Lung (tissue), 12 donors: Measurements from ENCODE around the gene MAMDC4. TPM values are rescaled to one million over a fixed set of nuclear protein-coding genes. Genes with fewer than 3 reads are reported as not detected.
A peak's percentile ranks its signal among the peaks of the same experiment; 100 is the strongest.

Experiments used
- ATAC-seq: fragments of 200-7000 bp; cut with Tn5 transposase; one replicate; pipeline ENCODE4 v1.9.1; 2020; ENCODE audit warnings: moderate number of reproducible peaks; ENCODE audit not compliant: insufficient read depth, low FRiP score
- DNase-seq, 3 donors: peaks; one replicate each; pipeline ENCODE4 v3.0.0-alpha.2; 2013 to 2017
- H3K27ac ChIP-seq, 2 donors: one replicate each; pipeline ENCODE4 v1.5.1; 2013; ENCODE audit warnings: mild to moderate bottlenecking in 2 of 2, moderate library complexity in 2 of 2, control low read depth in 1 of 2, inconsistent platforms in 1 of 2, low read depth in 1 of 2, low read length in 1 of 2
- H3K27me3 ChIP-seq, 3 donors: one replicate each; pipeline ENCODE4 v1.5.1; 2013; ENCODE audit warnings: low read length in 2 of 3; ENCODE audit not compliant: control insufficient read depth in 3 of 3, insufficient read depth in 3 of 3
- H3K36me3 ChIP-seq, 4 donors: one replicate each; pipeline ENCODE4 v1.5.1; 2013; ENCODE audit warnings: low read length in 4 of 4, mild to moderate bottlenecking in 1 of 4, moderate library complexity in 1 of 4; ENCODE audit not compliant: control insufficient read depth in 4 of 4, insufficient read depth in 4 of 4
- H3K4me1 ChIP-seq, 5 donors: one replicate each; pipeline ENCODE4 v1.5.1; 2013; ENCODE audit warnings: low read length in 5 of 5, mild to moderate bottlenecking in 2 of 5, moderate library complexity in 1 of 5; ENCODE audit not compliant: control insufficient read depth in 5 of 5, insufficient read depth in 5 of 5
- H3K4me3 ChIP-seq: one replicate; pipeline ENCODE4 v1.5.1; 2013; ENCODE audit warnings: mild to moderate bottlenecking, control low read depth, moderate library complexity
- H3K9ac ChIP-seq, 2 donors: one replicate each; pipeline ENCODE4 v1.5.1; 2013; ENCODE audit warnings: low read length in 2 of 2, control low read depth in 1 of 2; ENCODE audit not compliant: insufficient read depth in 1 of 2
- H3K9me3 ChIP-seq, 4 donors: one replicate each; pipeline ENCODE4 v1.5.1; 2013; ENCODE audit warnings: low read length in 3 of 4, mild to moderate bottlenecking in 1 of 4, moderate library complexity in 1 of 4; ENCODE audit not compliant: control insufficient read depth in 4 of 4, insufficient read depth in 3 of 4
- WGBS, 2 donors: extraction: QIAGEN DNeasy Blood & Tissue Kit; methylation state at CpG; one replicate each; pipeline ENCODE4 v1.1.7; 2013; 5-methylcytosine and 5-hydroxymethylcytosine counted together
- polyA plus RNA-seq, 2 donors: library from polyadenylated mRNA; stranded (reverse); fragments of 200-250 nt; gene quantifications; one replicate each; pipeline ENCODE4 v1.2.1, GENCODE V29; 2013
- total RNA-seq, 2 donors: library from RNA; depleted of rRNA in 1 of 2; stranded (reverse); fragments of >200 nt in 1 of 2; gene quantifications; one replicate each; pipeline ENCODE4 v1.2.1, GENCODE V29; 2014 to 2021
- TF ChIP-seq, protein P1 (sequence below): IDR thresholded peaks from 2 replicates; pipeline ENCODE4 v1.5.1; 2012; ENCODE audit warnings: mild to moderate bottlenecking; ENCODE audit errors: control extremely low read depth, extremely low read depth
- donor health status: control.
- donor health status: control.
- donor health status: Bipolar disorder and iron deficiency.
- donor health status: healthy.
- donor health status: DM: yes; HTN: yes; CAD: no.

Gene MAMDC4
- total and polyA plus RNA-seq, 4 donors, result 5.6 to 13.2 (median 7.1) TPM

DNA sequence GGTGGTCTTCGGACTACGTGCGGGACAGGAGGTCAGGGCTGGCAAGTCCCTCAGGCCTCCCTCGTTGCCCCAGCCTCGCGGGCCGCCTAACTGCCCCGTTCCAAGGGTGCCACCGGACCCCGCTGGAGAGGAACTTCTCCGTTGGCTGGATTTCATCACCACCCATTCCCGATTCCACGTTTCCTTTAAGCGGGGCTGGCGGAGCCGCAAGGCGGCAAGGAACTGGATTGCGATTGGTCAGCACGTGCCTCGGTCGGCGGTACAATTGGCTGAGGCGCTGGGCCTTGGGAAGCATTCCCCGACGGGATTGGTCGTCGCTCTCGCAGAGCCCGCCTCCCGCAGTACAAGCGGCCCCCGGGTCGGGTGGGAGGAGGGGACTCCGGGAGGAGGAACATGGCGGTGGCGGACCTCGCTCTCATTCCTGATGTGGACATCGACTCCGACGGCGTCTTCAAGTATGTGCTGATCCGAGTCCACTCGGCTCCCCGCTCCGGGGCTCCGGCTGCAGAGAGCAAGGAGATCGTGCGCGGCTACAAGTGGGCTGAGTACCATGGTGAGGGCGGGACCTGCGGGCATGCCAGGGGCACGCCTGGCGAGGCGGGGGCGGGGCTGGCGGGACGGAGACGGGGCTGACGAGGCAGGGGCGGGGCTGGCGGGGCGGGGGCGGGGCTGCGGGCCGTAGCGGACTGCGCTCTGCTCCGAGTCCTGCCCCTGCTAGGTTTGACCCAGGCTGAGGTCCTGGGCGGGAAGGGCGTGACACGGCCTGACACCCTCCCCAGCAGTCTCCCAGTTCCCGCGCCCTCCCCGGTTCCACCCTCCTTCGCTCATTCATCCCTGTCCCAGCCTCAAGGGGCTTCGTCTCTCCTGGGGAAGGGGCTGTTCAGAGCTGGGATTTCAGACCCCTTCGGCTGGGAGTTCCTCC, 2.8 kb upstream of the MAMDC4 start, which contains the start of gene PHPT1:
TSS of gene PHPT1 (plus strand) at position 372 of the 922 bp plus-strand sequence. CDS start at position 394, 22 bp downstream.
- Histone ChIP-seq H3K4me3 (peak within 1 kb of the TSS; percentile 77), H3K9ac (peak within 1 kb of the TSS; percentile 37 to 61), H3K27ac (peak within 1 kb of the TSS; percentile 86 to 88), H3K4me1 (peaks cover 0 to 23% (median 9%) of the 10 kb centered on the region in 5 donors), H3K9me3 (peaks cover 0 to 3% (median 0%) of the 10 kb centered on the region in 4 donors), H3K27me3 (peaks cover 0 to 16% (median 8%) of the 10 kb centered on the region in 3 donors), H3K36me3 (peaks cover 0 to 6% (median 2%) of the 10 kb centered on the region in 4 donors)
- TF ChIP-seq, protein P1, sequence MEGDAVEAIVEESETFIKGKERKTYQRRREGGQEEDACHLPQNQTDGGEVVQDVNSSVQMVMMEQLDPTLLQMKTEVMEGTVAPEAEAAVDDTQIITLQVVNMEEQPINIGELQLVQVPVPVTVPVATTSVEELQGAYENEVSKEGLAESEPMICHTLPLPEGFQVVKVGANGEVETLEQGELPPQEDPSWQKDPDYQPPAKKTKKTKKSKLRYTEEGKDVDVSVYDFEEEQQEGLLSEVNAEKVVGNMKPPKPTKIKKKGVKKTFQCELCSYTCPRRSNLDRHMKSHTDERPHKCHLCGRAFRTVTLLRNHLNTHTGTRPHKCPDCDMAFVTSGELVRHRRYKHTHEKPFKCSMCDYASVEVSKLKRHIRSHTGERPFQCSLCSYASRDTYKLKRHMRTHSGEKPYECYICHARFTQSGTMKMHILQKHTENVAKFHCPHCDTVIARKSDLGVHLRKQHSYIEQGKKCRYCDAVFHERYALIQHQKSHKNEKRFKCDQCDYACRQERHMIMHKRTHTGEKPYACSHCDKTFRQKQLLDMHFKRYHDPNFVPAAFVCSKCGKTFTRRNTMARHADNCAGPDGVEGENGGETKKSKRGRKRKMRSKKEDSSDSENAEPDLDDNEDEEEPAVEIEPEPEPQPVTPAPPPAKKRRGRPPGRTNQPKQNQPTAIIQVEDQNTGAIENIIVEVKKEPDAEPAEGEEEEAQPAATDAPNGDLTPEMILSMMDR, result no peak
- DNase-seq, result peak; percentile 99 to 100 (median 99)
- peak; percentile 91 for ATAC-seq
- WGBS, 2 donors, result 0 to 1% methylated on average over 62 to 77 of the region's 77 CpGs

DNA sequence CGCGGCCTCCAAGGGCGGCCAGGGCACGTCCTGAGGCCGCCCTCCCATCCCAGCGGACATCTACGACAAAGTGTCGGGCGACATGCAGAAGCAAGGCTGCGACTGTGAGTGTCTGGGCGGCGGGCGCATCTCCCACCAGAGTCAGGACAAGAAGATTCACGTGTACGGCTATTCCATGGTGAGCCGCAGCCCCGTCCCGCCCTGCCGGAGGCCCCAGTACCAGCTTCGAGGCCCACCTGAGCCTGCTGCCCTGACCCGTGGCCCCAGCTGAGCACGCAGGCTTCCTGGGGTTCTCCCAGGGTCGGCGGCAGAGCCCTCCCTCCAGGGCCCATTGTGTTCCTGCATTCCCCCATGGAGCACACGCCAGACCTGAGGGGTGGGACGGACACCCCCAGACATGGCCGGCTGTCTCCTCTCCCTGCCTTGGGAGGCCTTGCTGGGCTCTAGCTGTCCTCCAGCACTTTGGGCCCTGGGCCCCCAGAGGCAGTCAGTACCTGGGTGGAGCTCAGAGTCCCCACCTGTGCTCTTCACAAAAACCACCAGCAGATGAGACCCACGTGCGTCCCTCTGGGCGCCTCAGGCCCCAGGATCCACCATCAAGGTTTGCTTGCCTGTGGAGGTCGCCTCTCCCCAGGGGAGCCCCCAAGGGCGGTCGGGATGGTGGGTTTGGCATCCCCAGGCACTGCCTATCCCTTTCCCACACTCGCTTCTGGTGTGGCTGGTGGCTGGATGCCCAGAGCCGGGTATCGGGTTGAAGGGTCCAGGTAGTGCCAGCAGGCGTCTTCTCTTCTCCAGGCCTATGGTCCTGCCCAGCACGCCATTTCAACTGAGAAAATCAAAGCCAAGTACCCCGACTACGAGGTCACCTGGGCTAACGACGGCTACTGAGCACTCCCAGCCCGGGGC, 1.9 kb upstream of the MAMDC4 start:
- DNase-seq, result no peak
- H3K27ac ChIP-seq, result peak overlapping the region; percentile 63 to 68
- WGBS, 2 donors, result 53 to 67% methylated on average over 41 to 43 of the region's 43 CpGs
- peak overlapping the region; percentile 37 to 45 for H3K9ac ChIP-seq
- peaks cover 0 to 14% (median 8%) of the 10 kb centered on the region in 3 donors for H3K27me3 ChIP-seq
- peaks cover 0 to 2% (median 0%) of the 10 kb centered on the region in 4 donors for H3K9me3 ChIP-seq
- H3K36me3 ChIP-seq, result peaks cover 0 to 9% (median 2%) of the 10 kb centered on the region in 4 donors
- peaks cover 0 to 23% (median 9%) of the 10 kb centered on the region in 5 donors for H3K4me1 ChIP-seq
- no peak for ATAC-seq
- H3K4me3 ChIP-seq, result peak overlapping the region; percentile 54
- TF ChIP-seq, protein P1, result no peak

DNA sequence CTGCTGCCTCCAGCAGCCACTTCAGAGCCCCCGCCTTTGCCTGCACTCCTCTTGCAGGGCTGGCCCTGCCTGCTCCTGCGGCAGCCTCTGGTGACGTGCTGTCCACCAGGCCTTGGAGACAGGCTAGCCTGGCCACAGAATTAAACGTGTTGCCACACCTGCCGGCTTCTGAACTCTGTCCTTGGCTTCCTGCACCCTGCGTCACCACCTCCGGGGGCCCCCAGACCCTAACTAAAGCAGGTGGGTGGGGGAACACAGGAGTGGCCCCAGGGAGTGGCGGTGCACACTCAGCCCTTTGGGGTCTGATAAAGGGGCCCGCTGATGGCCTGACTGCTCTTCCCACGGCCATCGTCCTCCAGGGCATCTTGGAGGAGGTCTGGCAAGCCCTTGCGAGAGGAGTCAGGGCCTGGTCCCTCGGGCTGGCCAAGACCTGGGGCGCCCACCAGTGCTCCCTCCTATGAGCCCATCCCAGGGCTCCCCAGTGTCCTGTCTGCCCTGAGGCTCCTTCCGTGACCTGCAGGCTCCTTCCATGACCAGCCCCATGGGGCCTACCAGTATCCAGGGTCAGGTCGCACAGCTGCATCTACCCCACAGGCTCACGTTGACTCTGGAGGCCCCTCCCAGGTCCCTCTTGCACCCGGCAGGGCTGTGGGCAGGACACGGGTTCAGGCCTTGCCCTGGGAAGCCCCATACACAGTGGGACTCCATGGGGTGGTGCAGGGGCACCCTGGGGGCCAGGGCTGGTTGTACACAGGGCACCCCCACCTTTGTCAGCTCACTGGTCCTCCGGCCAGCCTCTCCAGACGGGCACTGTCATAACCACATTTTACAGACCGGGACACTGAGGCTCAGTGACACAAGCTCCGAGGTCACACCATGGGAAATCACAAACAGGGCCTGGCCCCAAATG, 1.0 kb upstream of the MAMDC4 start:
- H3K27me3 ChIP-seq, result peaks cover 0 to 9% (median 4%) of the 10 kb centered on the region in 3 donors
- 88 to 93% methylated on average over 23 of the region's 23 CpGs for WGBS, 2 donors
- TF ChIP-seq, protein P1, result no peak
- DNase-seq (peak in 1 of 3 donors; percentile 11), ATAC-seq (no peak)
- peaks cover 0 to 2% (median 0%) of the 10 kb centered on the region in 4 donors for H3K9me3 ChIP-seq
- no peak overlapping the region for H3K9ac ChIP-seq
- H3K4me3 ChIP-seq, result no peak overlapping the region
- no peak overlapping the region for H3K27ac ChIP-seq
- peaks cover 0 to 23% (median 9%) of the 10 kb centered on the region in 5 donors for H3K4me1 ChIP-seq
- peaks cover 0 to 9% (median 2%) of the 10 kb centered on the region in 4 donors for H3K36me3 ChIP-seq
